ENCODE measurements around the gene EPS8L2.

EPS8L2 gene

GRCh38 chr11:704781-705645, 1.0 kb upstream of the EPS8L2 start:
- DNase-seq, result no peak

GRCh38 chr11:706439-706956, 467 bp downstream of the EPS8L2 start:
- no peak for DNase-seq

GRCh38 chr11:706957-707816, 1.2 kb downstream of the EPS8L2 start:
- no peak for DNase-seq

- DNase-seq, result no peak
These were observed 1.9 kb downstream of the EPS8L2 start for GRCh38 chr11:707817-708420.

GRCh38 chr11:708511-708910, 2.5 kb downstream of the EPS8L2 start:
- no peak for DNase-seq

GRCh38 chr11:709109-709997, 3.3 kb downstream of the EPS8L2 start:
- DNase-seq, result no peak

- no peak for DNase-seq
These were observed 8.4 kb downstream of the EPS8L2 start for GRCh38 chr11:714436-714835.

GRCh38 chr11:719214-720016, 13.4 kb downstream of the EPS8L2 start:
- no peak for DNase-seq

- DNase-seq, result no peak
These were observed 14.1 kb downstream of the EPS8L2 start for GRCh38 chr11:720017-720641.

GRCh38 chr11:720642-721246, 14.7 kb downstream of the EPS8L2 start:
- DNase-seq, result peak; percentile 32

GRCh38 chr11:721247-721740, 15.3 kb downstream of the EPS8L2 start:
- DNase-seq, result no peak

- peak; percentile 61 for DNase-seq
These were observed 15.8 kb downstream of the EPS8L2 start for GRCh38 chr11:721741-722345.

- no peak for DNase-seq
These were observed 16.3 kb downstream of the EPS8L2 start for GRCh38 chr11:722346-722811.

GRCh38 chr11:723120-723883, 17.3 kb downstream of the EPS8L2 start:
- peak; percentile 74 for DNase-seq

GRCh38 chr11:724049-724777, 18.2 kb downstream of the EPS8L2 start:
- no peak for DNase-seq

- no peak for DNase-seq
These were observed 18.9 kb downstream of the EPS8L2 start for GRCh38 chr11:724778-725386.

GRCh38 chr11:725624-726202, 19.7 kb downstream of the EPS8L2 start:
- peak; percentile 14 for DNase-seq
